Smooth muscle cell of the coronary artery (primary cell): ENCODE measurements around the gene PLPPR5. TPM values are rescaled to one million over a fixed set of nuclear protein-coding genes. Genes with fewer than 3 reads are reported as not detected.

Experiments used
- total RNA-seq: library from RNA; depleted of rRNA; stranded (reverse); fragments of >200 nt; gene quantifications from 2 replicates; pipeline ENCODE4 v1.2.3, GENCODE V29; 2014; ENCODE audit warnings: low replicate concordance

PLPPR5 gene
- not detected in 2 replicates for total RNA-seq

GRCh38 chr1:99004861-99005442, at the start of gene PLPPR5:
Gene PLPPR5 (minus strand): TSS chr1:99004861. CDS start chr1:99004671, 190 bp downstream.

